ENCODE measurements around the gene CCDC6. TPM values are rescaled to one million over a fixed set of nuclear protein-coding genes. Genes with fewer than 3 reads are reported as not detected.

The CCDC6 gene
- total and polyA plus RNA-seq, 2 of the 4 experiments (the other 2 are of a cell fraction): 21.8 to 30.8 TPM

GRCh38 chr10:59903871-59904270 lies 2.5 kb downstream of the CCDC6 start:
- H3K56ac ChIP-seq (ENCODE audit: extremely low read depth, insufficient read depth, low read length): no peak overlapping the region
- intact Hi-C loops (cut with micrococcal nuclease): loop anchor here (2.0 kb wide), 1 partner anchor 27 kb away; no protein-coding TSS in a partner anchor
- H3K23ac ChIP-seq (ENCODE audit: low read depth, low read length): no peak overlapping the region
- peaks cover 51% of the 10 kb centered on the region; the same call in 1 of the 2 replicates for H4K20me1 ChIP-seq (ENCODE audit: insufficient read depth, low read length)
- no peak overlapping the region for H3K4me3 ChIP-seq (ENCODE audit: insufficient read depth, low read depth, low read length)
- dilution Hi-C loops (cut with HindIII; ENCODE audit: low sequenced_read_pairs, unreplicated experiment): no loop called here
- BruUV-seq (replicated peaks): no TSS peak
- H4K5ac ChIP-seq (ENCODE audit: low read depth, low read length): no peak overlapping the region
- H3K4me2 ChIP-seq (ENCODE audit: low read depth, low read length): no peak overlapping the region; the same call in 1 of the 2 replicates
- H3K36me3 ChIP-seq (ENCODE audit: control insufficient read depth, insufficient read depth, low read length): no peaks in the 10 kb centered on the region; the same call in none of the 2 replicates
- TF ChIP-seq CEBPB (IDR thresholded peaks at IDR 0.05; ENCODE audit: low read depth, low read length) (no peak), FOS (IDR thresholded peaks at IDR 0.05; ENCODE audit: low read depth, low read length) (no peak), POLR2A (IDR thresholded peaks at IDR 0.05; ENCODE audit: low read depth, low read length) (no peak)
- H3K27me3 ChIP-seq (ENCODE audit: control insufficient read depth, insufficient read depth, low read length): no peaks in the 10 kb centered on the region
- H3K4ac ChIP-seq (ENCODE audit: low read depth, low read length): no peak overlapping the region
- in situ Hi-C loops (cut with MboI; ENCODE audit: low sequenced_read_pairs): no loop called here
- H2AFZ ChIP-seq (replicated peaks; ENCODE audit: low read length, poor library complexity): no peak overlapping the region
- 0 out of 2 replicates have a peak overlapping the region, but pooled peaks have one; percentile 16 for H3K14ac ChIP-seq (replicated peaks; ENCODE audit: low read depth, low read length)
- H3K79me1 ChIP-seq (ENCODE audit: low read depth in 1 of 2, low read length in 2 of 2): peaks cover 16 to 60% of the 10 kb centered on the region in 2 experiments
- no peak for ATAC-seq (ENCODE audit: low read depth)
- 0% methylated on average over 1 of the region's 6 CpGs; no CpG with 5 or more reads in 1 of the 2 experiments for WGBS, 2 experiments (ENCODE audit: extremely low coverage in 2 of 2, insufficient read length in 1 of 2)
- peaks cover 6% of the 10 kb centered on the region; the same call in 1 of the 2 replicates for H3K9me1 ChIP-seq (ENCODE audit: insufficient read depth, low read length)
- H4K8ac ChIP-seq (ENCODE audit: low read depth in 2 of 2, low read length in 2 of 2): no peak overlapping the region
- H2BK20ac ChIP-seq (ENCODE audit: low read depth, low read length): no peak overlapping the region
- DNase-seq: peak; percentile 22
- no peaks in the 10 kb centered on the region for H3K9me3 ChIP-seq (ENCODE audit: control insufficient read depth, insufficient read depth, low read length)
- no peak overlapping the region for H2AK9ac ChIP-seq (replicated peaks; ENCODE audit: low read depth, low read length, poor library complexity)
- no peak overlapping the region for H2AK5ac ChIP-seq (ENCODE audit: low read depth, low read length)
- H2BK5ac ChIP-seq (ENCODE audit: low read depth, low read length, poor library complexity, severe bottlenecking): no peak overlapping the region
- CTCF ChIA-PET: no interaction called here
- H4K91ac ChIP-seq (ENCODE audit: insufficient read depth, low read depth, low read length): no peak overlapping the region
- no peak overlapping the region for H3K18ac ChIP-seq (ENCODE audit: low read depth, low read length)
- H3K4me1 ChIP-seq (ENCODE audit: control insufficient read depth, insufficient read depth, low read length): peaks cover 3% of the 10 kb centered on the region
- no peak overlapping the region for H3K27ac ChIP-seq (ENCODE audit: insufficient read depth, low read length)
- H3K9ac ChIP-seq (ENCODE audit: low read depth, low read length): no peak overlapping the region
- no peak overlapping the region for H2BK15ac ChIP-seq (ENCODE audit: low read depth, low read length)
- no peak overlapping the region for H2BK120ac ChIP-seq (ENCODE audit: low read depth, low read length)
- POLR2A ChIA-PET (ENCODE audit: unreplicated experiment): no interaction called here

Measured in IMR-90 (cell line).